Measurements from ENCODE around the gene PHLPP2.

Gene PHLPP2

DNA sequence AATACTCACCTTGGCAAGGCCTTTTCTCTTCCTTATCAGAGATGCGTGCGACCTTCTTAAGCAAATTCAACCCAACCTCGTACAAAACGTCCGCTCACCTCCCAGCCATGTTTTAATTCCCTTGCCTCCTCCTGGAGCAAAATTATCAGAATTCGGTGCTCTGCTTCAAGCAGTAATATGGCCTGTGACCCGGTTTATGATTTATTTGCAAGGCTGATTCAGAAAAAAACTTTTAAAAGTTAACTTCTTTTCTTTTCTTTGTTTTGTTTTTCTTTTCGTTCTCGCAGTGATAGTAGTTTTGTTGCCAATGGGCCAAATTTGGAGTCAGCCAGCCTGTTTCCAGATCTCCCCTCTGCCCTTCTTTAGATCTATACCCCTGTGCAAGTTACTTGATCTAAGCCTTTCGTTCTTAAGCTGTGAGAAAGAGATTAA, at the start of gene PHLPP2:
Gene PHLPP2 (minus strand): TSS at position 382 of the 432 bp plus-strand sequence. CDS start 9,906 bp downstream, outside the sequence.
- Histone ChIP-seq H3K27ac (peak within 1 kb of the TSS in 19 of 21 experiments; percentile 32 to 94 (median 81)), H3K4me3 (peak within 1 kb of the TSS; percentile 56 to 93 (median 84))

DNA sequence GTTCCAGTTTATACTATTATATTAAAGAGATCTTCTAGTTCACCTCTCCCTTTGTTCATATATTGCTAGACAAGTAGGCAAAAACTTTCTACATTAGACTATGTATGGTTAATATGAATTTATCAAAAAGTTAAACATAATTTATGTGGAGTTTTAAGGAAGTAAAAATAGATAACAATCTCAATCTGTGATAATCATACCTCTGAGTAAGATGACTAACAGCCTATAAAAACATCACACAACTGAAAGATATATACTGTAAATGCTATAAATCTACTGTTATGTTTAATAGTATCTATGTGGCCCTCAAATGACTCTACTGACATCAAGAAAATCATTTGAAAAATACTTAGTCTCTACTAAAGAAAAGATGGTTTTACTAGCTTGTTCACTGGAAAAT, 47.1 kb upstream of the PHLPP2 start:
- H3K27ac ChIP-seq = no peak overlapping the region

DNA sequence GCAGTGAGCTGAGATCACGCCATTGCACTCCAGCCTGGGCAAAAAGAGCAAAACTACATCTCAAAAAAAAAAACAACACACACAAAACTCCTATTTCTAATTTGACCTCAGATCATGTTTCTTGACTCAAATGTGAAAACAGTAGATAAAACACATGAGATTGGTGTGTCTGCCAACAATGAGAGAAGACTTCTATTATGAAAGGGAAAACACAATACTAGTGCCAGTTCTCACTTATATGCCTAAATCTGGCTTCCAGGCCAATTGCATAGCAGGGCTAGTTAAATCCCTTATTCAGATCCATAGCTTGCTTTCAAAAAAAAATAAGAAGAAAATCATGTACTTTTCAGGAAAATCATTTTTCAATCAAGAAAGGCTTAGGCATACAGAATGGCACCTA, 44.7 kb upstream of the PHLPP2 start:
- no peak overlapping the region for H3K27ac ChIP-seq
- H3K4me3 ChIP-seq = no peak overlapping the region

More for the DNA sequence above, 47.1 kb upstream of the PHLPP2 start:
- H3K4me3 ChIP-seq = no peak overlapping the region

GRCh38 chr16:71767060-71767900, 42.8 kb upstream of the PHLPP2 start:
- peak overlapping the region in 3 of 21 experiments; percentile 1 to 27 (median 21) for H3K27ac ChIP-seq
- no peak overlapping the region for H3K4me3 ChIP-seq

GRCh38 chr16:71762186-71762585, 37.7 kb upstream of the PHLPP2 start:
- Histone ChIP-seq H3K4me3 (no peak overlapping the region), H3K27ac (no peak overlapping the region)

DNA sequence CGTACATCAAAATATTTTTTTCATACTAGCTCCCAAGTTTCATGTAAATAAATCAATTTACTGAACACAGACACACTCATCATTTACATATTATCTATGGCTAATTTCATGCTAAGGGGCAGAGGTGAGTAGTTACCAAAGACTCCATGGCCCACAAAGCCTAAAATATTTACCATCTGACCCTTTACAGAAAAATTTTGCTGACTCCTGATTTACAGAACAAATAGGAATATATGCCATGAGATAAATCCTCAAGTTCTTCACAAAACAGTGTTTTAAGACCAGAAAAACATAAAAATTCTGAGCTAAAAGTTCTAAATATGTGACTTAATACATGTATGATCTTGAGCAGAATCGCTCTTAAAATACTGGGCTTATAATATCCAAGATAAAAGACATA, 36.6 kb upstream of the PHLPP2 start:
- Histone ChIP-seq H3K27ac (no peak overlapping the region), H3K4me3 (no peak overlapping the region)

DNA sequence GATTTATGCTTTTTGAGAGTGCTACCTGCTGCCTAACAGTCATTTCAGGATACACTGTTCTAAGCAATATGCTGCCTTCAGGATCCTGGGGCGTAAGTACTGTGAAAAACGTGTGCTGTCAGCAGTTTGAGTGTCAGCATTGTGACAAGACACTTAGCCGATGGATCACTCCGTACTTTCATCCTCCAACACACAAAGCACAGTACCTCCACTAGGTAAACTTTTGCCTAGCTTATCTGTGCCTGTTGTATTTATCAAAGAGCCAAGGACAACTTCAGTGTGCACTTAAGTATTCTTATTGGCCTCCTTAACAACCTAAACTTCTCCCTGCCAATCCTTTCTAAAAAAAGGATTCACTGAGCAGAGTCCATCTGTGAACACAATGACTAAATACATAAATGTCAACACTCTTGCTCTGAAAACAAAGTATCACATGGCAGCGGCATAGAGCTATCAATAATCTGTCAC, 33.8 kb upstream of the PHLPP2 start:
- Histone ChIP-seq H3K4me3 (no peak overlapping the region), H3K27ac (no peak overlapping the region)

- Histone ChIP-seq H3K4me3 (no peak overlapping the region), H3K27ac (no peak overlapping the region)
These were observed 30.2 kb upstream of the PHLPP2 start for GRCh38 chr16:71754652-71755051.

DNA sequence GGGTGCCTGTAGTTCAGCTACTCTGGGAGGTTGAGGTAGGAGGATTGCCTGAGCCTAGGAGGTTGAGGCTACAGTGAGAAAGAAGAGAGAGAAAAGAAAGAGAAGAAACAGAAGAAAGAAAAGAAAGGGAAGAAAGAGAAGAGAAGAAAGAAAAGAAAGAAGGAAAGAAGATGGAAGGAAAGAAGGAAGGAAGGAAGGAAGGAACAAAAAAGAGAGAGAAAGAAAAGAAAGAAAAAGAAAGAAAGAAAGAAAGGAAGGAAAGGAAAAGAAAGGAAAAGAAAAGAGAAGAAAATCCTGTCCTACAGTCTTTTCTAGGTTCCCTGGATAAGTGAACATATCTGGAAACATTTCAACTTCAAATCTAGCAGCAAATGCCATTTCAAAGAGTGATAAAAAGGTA, 29.6 kb upstream of the PHLPP2 start:
- no peak overlapping the region for H3K4me3 ChIP-seq

DNA sequence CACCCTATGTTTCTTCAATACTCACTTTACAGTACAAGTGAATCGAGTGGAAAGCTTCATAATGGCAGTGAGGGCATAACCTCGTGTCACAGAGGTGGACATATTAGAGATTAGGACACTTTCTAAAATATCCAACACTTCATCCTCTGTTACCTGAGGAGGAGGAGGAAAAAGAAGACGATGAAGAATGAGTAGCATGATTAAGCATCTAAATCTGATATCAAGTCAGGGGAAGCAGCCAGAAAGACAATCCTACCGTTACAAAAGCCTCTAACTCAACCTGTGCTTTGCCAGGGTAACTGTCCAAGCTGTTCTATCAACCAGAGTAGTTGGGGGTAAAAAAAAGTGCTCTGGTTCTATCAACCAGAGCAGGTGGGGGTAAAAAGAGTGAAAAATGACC, 23.7 kb upstream of the PHLPP2 start:
- Histone ChIP-seq H3K4me3 (no peak overlapping the region), H3K27ac (no peak overlapping the region)

More for the DNA sequence above, 29.6 kb upstream of the PHLPP2 start:
- no peak overlapping the region for H3K27ac ChIP-seq

- no peak overlapping the region for H3K27ac ChIP-seq
These were observed 22.0 kb upstream of the PHLPP2 start for GRCh38 chr16:71746442-71747046.

DNA sequence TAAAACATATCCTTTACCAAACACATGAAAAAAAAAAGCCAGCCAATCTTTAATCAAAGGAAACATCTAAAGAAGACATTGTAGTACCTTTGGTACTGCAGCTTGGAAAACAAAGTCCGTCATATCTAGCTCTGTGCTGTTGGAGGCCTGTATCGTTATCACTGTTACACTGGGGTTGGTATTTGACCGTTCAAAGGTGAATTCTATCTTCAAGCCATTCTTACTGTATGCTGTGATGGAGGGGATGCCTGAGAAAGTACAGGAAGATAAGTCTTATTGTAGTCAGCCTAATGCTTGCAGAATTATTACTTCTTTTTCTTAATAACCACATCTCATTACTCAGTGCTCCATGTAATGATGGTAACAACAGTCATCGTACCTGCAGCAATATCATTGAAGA, 14.4 kb upstream of the PHLPP2 start:
- Histone ChIP-seq H3K27ac (no peak overlapping the region), H3K4me3 (no peak overlapping the region)

More at GRCh38 chr16:71746442-71747046, 22.0 kb upstream of the PHLPP2 start:
- no peak overlapping the region for H3K4me3 ChIP-seq

DNA sequence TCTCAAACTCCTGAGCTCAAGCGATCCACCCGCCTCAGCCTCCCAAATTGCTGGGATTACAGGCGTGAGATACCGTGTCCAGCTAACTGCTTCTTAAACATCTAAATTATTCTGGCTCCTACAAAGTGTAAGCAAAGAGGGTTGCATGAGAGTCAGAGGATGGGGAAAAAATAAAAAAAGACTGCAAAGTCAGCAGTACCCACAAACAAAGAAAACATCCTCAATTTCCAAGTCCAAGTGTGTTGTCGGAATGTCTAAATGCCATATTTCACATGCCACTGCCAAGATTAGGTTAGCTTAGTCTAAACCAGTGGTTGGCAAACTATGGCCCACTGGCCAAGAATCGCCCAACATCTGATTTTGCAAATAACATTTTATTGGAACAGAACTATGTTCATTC, 13.0 kb upstream of the PHLPP2 start:
- H3K4me3 ChIP-seq = no peak overlapping the region
- H3K27ac ChIP-seq = no peak overlapping the region

- H3K4me3 ChIP-seq = no peak overlapping the region
- H3K27ac ChIP-seq = no peak overlapping the region
These were observed 10.0 kb upstream of the PHLPP2 start for GRCh38 chr16:71734511-71734910.

- Histone ChIP-seq H3K27ac (no peak overlapping the region), H3K4me3 (no peak overlapping the region)
These were observed 8.1 kb upstream of the PHLPP2 start for GRCh38 chr16:71732587-71732986.

- Histone ChIP-seq H3K27ac (peak overlapping the region in 2 of 21 experiments; percentile 18 to 42), H3K4me3 (no peak overlapping the region)
These were observed 3.2 kb upstream of the PHLPP2 start for GRCh38 chr16:71727551-71728324.

DNA sequence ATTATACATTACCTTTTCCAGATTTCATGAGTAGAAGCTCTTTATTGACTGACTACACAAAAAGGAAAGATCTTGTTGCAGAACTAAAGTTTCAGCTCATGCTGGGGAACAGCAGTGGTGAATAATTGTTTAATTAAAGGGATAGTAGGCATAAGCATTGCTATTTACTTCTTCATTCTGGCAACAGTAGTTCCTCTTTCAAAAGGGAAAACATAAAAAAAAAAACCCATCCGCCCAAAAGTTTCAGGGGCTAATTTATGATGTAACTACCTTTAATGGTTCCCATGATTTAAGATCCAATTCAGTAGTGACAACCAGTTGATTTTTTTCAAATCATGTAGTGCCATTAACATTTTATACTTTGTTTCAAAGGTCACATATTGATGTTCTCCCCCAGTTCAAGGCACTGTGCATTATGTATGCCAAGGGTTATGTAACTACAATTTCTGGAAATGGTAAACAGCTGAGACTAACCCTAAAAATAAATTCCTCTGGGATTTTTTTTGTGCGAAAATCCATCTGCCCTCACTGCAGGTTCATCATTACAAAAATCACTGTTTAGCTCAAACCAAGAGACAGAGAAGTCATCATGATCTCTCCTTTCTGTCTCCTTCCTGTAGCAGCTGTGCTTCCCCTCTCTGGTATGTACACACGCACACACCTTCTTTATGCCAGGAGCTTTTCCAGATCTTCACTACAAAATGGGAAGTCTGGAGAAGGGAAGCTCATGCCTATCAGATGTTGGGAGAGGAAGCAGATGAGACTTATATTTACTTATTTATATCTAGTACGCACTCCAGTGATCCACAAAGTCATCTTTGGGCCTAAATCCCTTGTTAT, 2.2 kb upstream of the PHLPP2 start:
- Histone ChIP-seq H3K27ac (peak overlapping the region in 5 of 21 experiments; percentile 17 to 49 (median 27)), H3K4me3 (no peak overlapping the region)

GRCh38 chr16:71723537-71724319, 773 bp downstream of the PHLPP2 start:
- peak overlapping the region in 19 of 21 experiments; percentile 32 to 94 (median 81) for H3K27ac ChIP-seq

More at GRCh38 chr16:71723537-71724319, 773 bp downstream of the PHLPP2 start:
- peak overlapping the region; percentile 56 to 93 (median 84) for H3K4me3 ChIP-seq
